ENCODE measurements around the gene PDK2. TPM values are rescaled to one million over a fixed set of nuclear protein-coding genes. Genes with fewer than 3 reads are reported as not detected.

Gene PDK2
- total and polyA plus RNA-seq, 9 of the 15 experiments (the other 6 are each of a cell fraction or from before 2014, with no cell fraction given), result 0.03 to 2.5 (median 1.4) TPM

- TF ChIP-seq MGA (IDR thresholded peaks at IDR 0.05) (peak; percentile 23; the same call in 1 of the 2 replicates), ZNF518B (CRISPR knock-in tag; IDR thresholded peaks at IDR 0.05) (no peak), NFE2 (IDR thresholded peaks at IDR 0.05; ENCODE audit: low read depth) (no peak), ZNF57 (CRISPR knock-in tag; IDR thresholded peaks at IDR 0.05) (no peak), RUNX1 (IDR thresholded peaks at IDR 0.05; ENCODE audit: low read depth) (no peak), TRIM25 (IDR thresholded peaks at IDR 0.05; ENCODE audit: borderline replicate concordance) (no peak), E2F6 (IDR thresholded peaks at IDR 0.05; ENCODE audit: borderline replicate concordance in 1 of 2, extremely low read depth in 1 of 2, insufficient read depth in 1 of 2, insufficient read length in 1 of 2, low read depth in 1 of 2, low read length in 1 of 2, poor library complexity in 1 of 2, severe bottlenecking in 1 of 2) (peak; percentile 65 to 80)
Measured at GRCh38 chr17:50149417-50150353, 54.5 kb downstream of the PDK2 start (continued).

Measured in K562 (cell line).